ENCODE measurements around the gene REXO4. TPM values are rescaled to one million over a fixed set of nuclear protein-coding genes. Genes with fewer than 3 reads are reported as not detected.

The REXO4 gene
- total RNA-seq, 1 experiment from 2014 or later, result 38.6 TPM

- TF ChIP-seq, protein P1, sequence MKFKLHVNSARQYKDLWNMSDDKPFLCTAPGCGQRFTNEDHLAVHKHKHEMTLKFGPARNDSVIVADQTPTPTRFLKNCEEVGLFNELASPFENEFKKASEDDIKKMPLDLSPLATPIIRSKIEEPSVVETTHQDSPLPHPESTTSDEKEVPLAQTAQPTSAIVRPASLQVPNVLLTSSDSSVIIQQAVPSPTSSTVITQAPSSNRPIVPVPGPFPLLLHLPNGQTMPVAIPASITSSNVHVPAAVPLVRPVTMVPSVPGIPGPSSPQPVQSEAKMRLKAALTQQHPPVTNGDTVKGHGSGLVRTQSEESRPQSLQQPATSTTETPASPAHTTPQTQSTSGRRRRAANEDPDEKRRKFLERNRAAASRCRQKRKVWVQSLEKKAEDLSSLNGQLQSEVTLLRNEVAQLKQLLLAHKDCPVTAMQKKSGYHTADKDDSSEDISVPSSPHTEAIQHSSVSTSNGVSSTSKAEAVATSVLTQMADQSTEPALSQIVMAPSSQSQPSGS (CRISPR knock-in tag; IDR thresholded peaks at IDR 0.05; ENCODE audit: borderline replicate concordance, low read depth), result peak; percentile 72
- TF ChIP-seq ZBTB21 (CRISPR knock-in tag; IDR thresholded peaks at IDR 0.05; ENCODE audit: borderline replicate concordance), result peak; percentile 76
- TF ChIP-seq MXD4 (CRISPR knock-in tag; IDR thresholded peaks at IDR 0.05; ENCODE audit: borderline replicate concordance), result no peak
- peak; percentile 100 for TF ChIP-seq SP1 (CRISPR knock-in tag; conservative IDR thresholded peaks at IDR 0.05)
- TF ChIP-seq ATF6 (CRISPR knock-in tag; IDR thresholded peaks at IDR 0.05), result no peak
- 0 out of 2 replicates have a peak, but pooled peaks have one; percentile 63 for TF ChIP-seq CBFB (CRISPR knock-in tag; IDR thresholded peaks at IDR 0.05; ENCODE audit: low read depth)
- TF ChIP-seq EMX1 (CRISPR knock-in tag; IDR thresholded peaks at IDR 0.05), result no peak
- TF ChIP-seq USF1 (CRISPR knock-in tag; IDR thresholded peaks at IDR 0.05), result no peak
- TF ChIP-seq SMAD3 (CRISPR knock-in tag; IDR thresholded peaks at IDR 0.05; ENCODE audit: borderline replicate concordance), result no peak
- no peak for TF ChIP-seq ZNF416 (CRISPR knock-in tag; IDR thresholded peaks at IDR 0.05)
These were observed 41.8 kb downstream of the REXO4 start, which contains the start of the genes STKLD1 and SURF4 (continued) for GRCh38 chr9:133375724-133376654.

- TF ChIP-seq HMGXB4 (CRISPR knock-in tag; IDR thresholded peaks at IDR 0.05), result 0 out of 2 replicates have a peak, but pooled peaks have one; percentile 17
- TF ChIP-seq ZNF532 (CRISPR knock-in tag; IDR thresholded peaks at IDR 0.05; ENCODE audit: borderline replicate concordance), result no peak
- peaks cover 30% of the 10 kb centered on the region for H3K27me3 Mint-ChIP-seq (ENCODE audit: low read depth)
- POLR2A ChIA-PET, result interaction anchor here (1.0 kb wide), 1 partner anchor 27 kb away, joined by 3 read pairs; the partner anchor contains the start of genes MED22 and RPL7A
- CTCF ChIA-PET, result interaction anchor here (0.6 to 1.3 kb wide), 4 partner anchors 27 to 231 kb away, joined by 3 to 5 read pairs (median 4); partner anchors contain the start of genes MED22 and RPL7A
- H3K27ac Mint-ChIP-seq, result peak overlapping the region; percentile 96
- H3K9me3 Mint-ChIP-seq, result peaks cover 4% of the 10 kb centered on the region
- peak; percentile 35 for DNase-seq (ENCODE audit: low spot score)
- ATAC-seq, result peak; percentile 3
- H3K36me3 Mint-ChIP-seq, result peaks cover 25% of the 10 kb centered on the region
- peaks cover 17% of the 10 kb centered on the region for H3K4me1 Mint-ChIP-seq
- H3K4me3 Mint-ChIP-seq, result peak overlapping the region; percentile 98
These were observed 42.6 kb downstream of the REXO4 start for GRCh38 chr9:133375116-133375723.
